VCaP (cell line): Measurements from ENCODE around the gene SYNGR4.

Experiments used
- H3K27ac ChIP-seq: fragments of 450-650 bp; 2 replicates; pipeline ENCODE4 v1.5.1; 2017
- CTCF ChIP-seq: fragments of 450-650 bp; conservative IDR thresholded peaks from 2 replicates; pipeline ENCODE4 v1.5.1; 2017; ENCODE audit warnings: mild to moderate bottlenecking, moderate library complexity

SYNGR4 gene

DNA sequence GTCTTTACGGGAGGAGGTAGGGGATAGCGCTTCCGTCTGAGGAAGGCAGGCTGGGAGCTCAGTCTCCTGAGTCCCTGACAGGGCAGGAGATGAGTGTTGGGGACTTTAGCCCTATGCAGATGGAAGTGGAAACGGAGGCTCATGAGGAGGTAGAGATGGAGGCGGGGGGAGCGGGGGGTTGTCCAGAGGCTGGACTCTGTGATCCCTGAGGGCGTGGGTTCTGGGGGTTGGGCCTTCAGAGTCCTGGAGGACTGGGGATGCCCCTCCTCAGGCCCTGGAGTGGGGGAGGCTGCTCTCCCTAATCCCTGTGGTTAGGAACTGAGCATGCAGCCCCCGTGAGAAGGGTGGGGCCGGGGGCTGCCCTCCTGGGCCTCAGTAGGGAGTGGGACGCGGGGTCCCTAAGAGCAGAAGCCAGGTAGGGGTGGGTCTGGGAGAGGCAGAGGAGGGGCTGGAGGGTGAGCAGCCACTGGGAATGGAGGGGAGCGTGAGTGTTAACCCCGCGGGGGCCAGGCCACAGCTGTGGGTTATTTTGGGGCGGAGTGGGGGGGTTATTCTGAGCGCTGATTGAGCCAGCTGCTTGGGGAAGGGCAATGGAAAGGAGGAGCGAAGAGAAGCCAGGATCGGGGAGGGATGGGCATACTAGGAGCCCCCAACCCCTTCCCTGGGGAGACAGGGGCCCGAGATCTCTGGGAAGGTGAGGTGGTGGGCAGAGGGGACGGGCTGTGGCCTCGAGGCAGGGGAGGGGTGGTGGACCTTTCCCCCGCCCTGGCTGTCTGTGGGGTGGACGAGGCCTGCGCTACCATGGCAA, 32.1 kb downstream of the SYNGR4 start:
- TF ChIP-seq CTCF = no peak
- no peak overlapping the region for H3K27ac ChIP-seq

- TF ChIP-seq CTCF = no peak
- no peak overlapping the region for H3K27ac ChIP-seq
These were observed 32.6 kb downstream of the SYNGR4 start for GRCh38 chr19:48396824-48397176.

DNA sequence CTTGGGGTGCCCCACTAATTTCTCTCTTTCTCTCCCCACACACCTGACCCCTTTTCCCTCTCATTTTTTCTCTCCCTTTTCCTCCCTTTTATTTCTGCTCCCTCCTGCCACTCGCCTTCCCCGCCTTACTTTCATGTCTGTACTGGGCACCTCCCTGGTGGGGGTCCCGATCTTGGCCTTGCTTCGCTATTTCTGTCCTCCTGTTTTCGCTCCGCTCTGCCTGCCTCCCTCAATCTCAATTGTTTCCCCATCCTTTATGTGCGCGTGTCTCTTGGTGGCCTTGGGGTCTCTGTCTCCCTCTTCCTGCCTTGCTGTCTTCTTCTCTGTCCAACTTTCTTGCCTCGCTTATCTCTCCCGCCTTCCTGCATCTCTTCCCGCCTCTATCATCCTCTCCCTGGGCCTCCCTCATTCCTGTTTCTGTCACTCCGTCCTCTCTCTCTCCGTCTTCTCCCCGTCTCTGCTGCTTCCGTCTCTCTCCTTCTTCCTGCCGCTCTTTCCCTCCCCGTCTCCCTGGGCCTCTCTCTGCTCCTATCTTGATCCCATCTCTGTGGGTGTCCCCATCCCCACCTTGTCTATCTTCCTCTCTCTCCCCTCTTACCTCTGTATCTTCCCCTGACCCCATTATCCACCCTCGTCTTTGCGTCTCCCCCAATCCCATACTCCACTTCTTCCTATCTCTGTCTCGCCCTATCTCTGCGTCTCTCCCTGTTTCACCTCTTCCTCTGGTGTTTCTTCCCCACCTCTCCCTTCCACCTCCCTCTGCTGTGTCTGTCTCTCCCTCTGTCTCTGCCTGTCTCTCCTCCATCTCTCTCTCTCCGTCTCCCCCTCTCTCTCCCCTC, 33.3 kb downstream of the SYNGR4 start:
- H3K27ac ChIP-seq = peak overlapping the region; percentile 78; the same call in 1 of the 2 replicates
- TF ChIP-seq CTCF = no peak

GRCh38 chr19:48398102-48398374, 33.9 kb downstream of the SYNGR4 start:
- peak overlapping the region; percentile 78; the same call in 1 of the 2 replicates for H3K27ac ChIP-seq
- no peak for TF ChIP-seq CTCF

DNA sequence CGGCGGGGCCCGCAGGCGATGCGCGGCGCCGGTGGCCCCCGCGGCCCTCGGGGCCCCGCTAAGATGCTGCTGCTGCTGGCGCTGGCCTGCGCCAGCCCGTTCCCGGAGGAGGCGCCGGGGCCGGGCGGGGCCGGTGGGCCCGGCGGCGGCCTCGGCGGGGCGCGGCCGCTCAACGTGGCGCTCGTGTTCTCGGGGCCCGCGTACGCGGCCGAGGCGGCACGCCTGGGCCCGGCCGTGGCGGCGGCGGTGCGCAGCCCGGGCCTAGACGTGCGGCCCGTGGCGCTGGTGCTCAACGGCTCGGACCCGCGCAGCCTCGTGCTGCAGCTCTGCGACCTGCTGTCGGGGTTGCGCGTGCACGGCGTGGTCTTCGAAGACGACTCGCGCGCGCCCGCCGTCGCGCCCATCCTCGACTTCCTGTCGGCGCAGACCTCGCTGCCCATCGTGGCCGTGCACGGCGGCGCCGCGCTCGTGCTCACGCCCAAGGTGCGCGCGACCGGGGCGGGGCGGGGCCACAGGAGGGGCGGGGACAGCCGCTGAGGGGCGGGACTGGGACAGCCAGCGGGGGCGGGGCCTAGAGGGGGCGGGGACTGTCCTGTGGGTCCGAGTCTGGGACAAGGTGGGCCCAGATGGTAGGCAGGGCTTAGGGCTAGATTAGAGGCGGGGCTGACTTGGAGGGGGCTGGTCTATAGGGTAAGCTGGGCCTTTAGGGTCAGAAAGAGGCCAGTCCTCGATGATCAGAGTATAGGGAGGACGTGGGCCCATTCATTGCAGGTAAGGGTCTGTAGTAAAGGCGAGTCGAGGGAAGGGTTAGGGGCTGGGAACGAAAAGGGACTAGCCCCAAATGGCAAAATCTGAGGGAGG, 34.4 kb downstream of the SYNGR4 start:
- peak overlapping the region; percentile 78; the same call in 1 of the 2 replicates for H3K27ac ChIP-seq
- no peak for TF ChIP-seq CTCF

GRCh38 chr19:48400018-48400742, 36.0 kb downstream of the SYNGR4 start:
- no peak for TF ChIP-seq CTCF
- H3K27ac ChIP-seq = no peak overlapping the region
